Ascending aorta (tissue), 2 donors: Measurements from ENCODE around the gene ZNF184. TPM values are rescaled to one million over a fixed set of nuclear protein-coding genes. Genes with fewer than 3 reads are reported as not detected.

ENCODE experiments used
- DNase-seq, 2 donors: peaks; one replicate each; pipeline ENCODE4 v3.0.0-alpha.2; 2019; ENCODE audit warnings: low spot score in 2 of 2
- H3K27ac ChIP-seq, 2 donors: fragments of 200-600 bp; sonication (generic); one replicate each; pipeline ENCODE4 v1.5.1; 2016 to 2017; ENCODE audit warnings: mild to moderate bottlenecking in 1 of 2
- H3K27me3 ChIP-seq: fragments of 200-600 bp; sonication (generic); one replicate; pipeline ENCODE4 v1.5.1; 2017
- H3K36me3 ChIP-seq, 2 donors: fragments of 200-600 bp; sonication (generic); one replicate each; pipeline ENCODE4 v1.5.1; 2016
- H3K4me1 ChIP-seq, 2 donors: fragments of 200-600 bp; sonication (generic); one replicate each; pipeline ENCODE4 v1.5.1; 2016 to 2017; ENCODE audit warnings: mild to moderate bottlenecking in 1 of 2
- H3K4me3 ChIP-seq, 2 donors: fragments of 200-600 bp; sonication (generic); one replicate each; pipeline ENCODE4 v1.5.1; 2016 to 2017; ENCODE audit warnings: mild to moderate bottlenecking in 1 of 2
- H3K9me3 ChIP-seq, 2 donors: fragments of 200-600 bp; sonication (generic); one replicate each; pipeline ENCODE4 v1.5.1; 2016
- intact Hi-C: fragments of 100-400 bp; cut with DNase I; formaldehyde crosslinking; loops from one replicate; pipeline ENCODE4 v1.15.1; 2023
- total RNA-seq: library from RNA; depleted of rRNA; stranded (reverse); fragments of >200 nt; gene quantifications from one replicate; pipeline ENCODE4 v1.1.0, GENCODE V29; 2016
- TF ChIP-seq, protein P1 (sequence below), 3 experiments: fragments of 200-600 bp in 2 of 3; fragments of 450-650 bp in 1 of 3; sonication (generic) in 2 of 3; IDR thresholded peaks; one replicate each; pipeline ENCODE4 v1.5.1; 2016 to 2019; ENCODE audit warnings: antibody characterized with exemption in 3 of 3, mild to moderate bottlenecking in 1 of 3, moderate library complexity in 1 of 3

Gene ZNF184
- total RNA-seq, 1 donor from 2014 or later, result 2.1 TPM

DNA sequence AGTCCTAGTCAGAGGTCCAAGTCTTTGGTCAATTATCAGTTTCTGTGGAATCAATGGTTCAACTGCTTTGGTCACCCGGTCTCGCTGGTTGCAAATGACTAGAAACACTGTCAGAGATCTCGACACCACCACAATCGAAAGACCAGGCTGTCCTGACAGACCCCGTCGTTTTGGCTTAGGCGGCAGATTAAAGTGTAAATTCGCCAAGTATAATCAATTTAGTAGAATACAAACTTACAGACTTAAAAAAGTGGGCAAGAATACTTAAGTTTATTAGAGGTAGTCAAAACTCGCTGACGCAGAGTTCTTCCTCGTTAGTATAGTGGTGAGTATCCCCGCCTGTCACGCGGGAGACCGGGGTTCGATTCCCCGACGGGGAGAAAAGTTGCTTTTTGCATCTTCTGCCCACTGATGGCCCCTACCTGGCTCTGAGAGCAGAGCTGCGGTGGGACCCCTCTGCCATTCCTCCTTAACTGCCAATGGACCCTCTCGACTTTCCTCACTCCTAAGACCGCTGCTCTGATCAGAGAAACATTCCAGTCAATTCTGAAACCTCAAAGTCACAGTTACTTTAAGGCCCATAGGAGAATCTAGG, 30.6 kb upstream of the ZNF184 start:
- H3K27ac ChIP-seq, result peak overlapping the region in 1 of 2 donors; percentile 31
- intact Hi-C loops, result loop anchor here (2.0 to 10.0 kb wide), 6 partner anchors 15 to 1441 kb away; no protein-coding TSS in a partner anchor
- DNase-seq, result peak in 1 of 2 donors; percentile 78

DNA sequence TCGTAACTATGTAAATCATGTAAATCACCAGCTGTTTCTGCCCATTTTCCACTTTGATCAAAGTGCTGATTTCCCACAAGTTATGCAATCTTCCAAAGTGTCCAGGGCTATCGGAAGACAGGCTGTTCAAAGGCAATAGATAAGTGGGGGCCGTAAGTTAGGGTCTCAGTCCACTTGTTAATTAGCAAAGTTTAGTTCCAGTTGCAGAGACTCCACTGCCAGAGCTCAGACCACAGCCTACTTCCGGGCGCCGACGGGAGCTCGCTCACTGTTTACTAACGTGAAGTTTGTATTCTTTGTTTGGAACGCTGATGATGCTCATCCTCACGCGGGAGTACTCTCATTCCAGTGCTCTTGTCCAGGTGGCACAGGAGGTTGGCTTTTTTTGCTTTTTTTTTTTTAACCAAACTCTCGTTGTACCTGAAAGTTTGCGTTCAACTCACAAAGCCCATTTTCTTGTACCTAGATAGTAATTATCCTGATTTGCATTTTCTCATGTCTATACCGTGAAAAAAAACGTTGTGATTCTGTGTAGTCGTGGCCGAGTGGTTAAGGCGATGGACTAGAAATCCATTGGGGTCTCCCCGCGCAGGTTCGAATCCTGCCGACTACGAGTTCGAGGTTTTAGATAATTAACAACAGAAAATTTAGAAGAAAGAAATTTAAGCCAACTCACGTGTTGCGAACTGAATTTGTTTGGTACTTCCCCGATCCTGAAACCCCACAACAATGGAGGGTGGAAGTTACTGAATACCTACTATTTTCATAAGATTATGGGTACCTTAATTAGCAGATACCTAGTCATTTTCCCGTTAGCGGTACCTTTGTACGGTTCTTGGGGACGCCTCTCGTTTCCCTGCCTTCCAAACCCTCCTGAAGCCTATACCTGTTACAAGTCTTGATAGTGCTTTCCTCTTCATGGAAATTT, 29.9 kb upstream of the ZNF184 start:
- Histone ChIP-seq H3K27me3 (no peaks in the 10 kb centered on the region), H3K36me3 (no peaks in the 10 kb centered on the region), H3K4me1 (no peaks in the 10 kb centered on the region), H3K27ac (peak overlapping the region in 1 of 2 donors; percentile 31), H3K4me3 (peak overlapping the region; percentile 49 to 59), H3K9me3 (no peaks in the 10 kb centered on the region)
- TF ChIP-seq, protein P1, sequence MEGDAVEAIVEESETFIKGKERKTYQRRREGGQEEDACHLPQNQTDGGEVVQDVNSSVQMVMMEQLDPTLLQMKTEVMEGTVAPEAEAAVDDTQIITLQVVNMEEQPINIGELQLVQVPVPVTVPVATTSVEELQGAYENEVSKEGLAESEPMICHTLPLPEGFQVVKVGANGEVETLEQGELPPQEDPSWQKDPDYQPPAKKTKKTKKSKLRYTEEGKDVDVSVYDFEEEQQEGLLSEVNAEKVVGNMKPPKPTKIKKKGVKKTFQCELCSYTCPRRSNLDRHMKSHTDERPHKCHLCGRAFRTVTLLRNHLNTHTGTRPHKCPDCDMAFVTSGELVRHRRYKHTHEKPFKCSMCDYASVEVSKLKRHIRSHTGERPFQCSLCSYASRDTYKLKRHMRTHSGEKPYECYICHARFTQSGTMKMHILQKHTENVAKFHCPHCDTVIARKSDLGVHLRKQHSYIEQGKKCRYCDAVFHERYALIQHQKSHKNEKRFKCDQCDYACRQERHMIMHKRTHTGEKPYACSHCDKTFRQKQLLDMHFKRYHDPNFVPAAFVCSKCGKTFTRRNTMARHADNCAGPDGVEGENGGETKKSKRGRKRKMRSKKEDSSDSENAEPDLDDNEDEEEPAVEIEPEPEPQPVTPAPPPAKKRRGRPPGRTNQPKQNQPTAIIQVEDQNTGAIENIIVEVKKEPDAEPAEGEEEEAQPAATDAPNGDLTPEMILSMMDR (IDR thresholded peaks at IDR 0.05), result no peak
- intact Hi-C loops, result loop anchor here (2.0 to 10.0 kb wide), 6 partner anchors 16 to 1442 kb away; no protein-coding TSS in a partner anchor
- peak; percentile 29 to 74 for DNase-seq

More for the DNA sequence above, 30.6 kb upstream of the ZNF184 start:
- Histone ChIP-seq H3K4me1 (no peaks in the 10 kb centered on the region), H3K9me3 (no peaks in the 10 kb centered on the region), H3K4me3 (peak overlapping the region; percentile 49 to 59), H3K27me3 (no peaks in the 10 kb centered on the region), H3K36me3 (no peaks in the 10 kb centered on the region)
- TF ChIP-seq, protein P1 (IDR thresholded peaks at IDR 0.05), result no peak

DNA sequence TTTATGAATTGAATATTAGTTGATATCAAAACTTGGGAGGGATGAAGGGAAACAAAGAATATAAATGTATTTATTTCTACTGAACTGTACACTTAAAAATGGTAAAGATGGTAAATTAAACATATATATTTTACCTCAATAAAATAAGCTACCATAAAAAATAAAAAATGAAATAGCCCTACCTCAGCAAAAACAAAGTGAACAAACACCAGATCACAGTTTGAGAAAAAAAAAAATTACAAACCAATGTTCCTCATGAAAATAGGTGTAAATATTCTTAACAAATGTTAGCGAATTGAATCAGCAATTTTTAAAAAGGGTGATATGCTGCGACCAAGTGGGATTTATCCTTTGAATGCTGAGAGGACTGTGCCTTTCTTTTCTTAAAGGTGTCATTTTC, 28.3 kb upstream of the ZNF184 start:
- DNase-seq, result no peak

DNA sequence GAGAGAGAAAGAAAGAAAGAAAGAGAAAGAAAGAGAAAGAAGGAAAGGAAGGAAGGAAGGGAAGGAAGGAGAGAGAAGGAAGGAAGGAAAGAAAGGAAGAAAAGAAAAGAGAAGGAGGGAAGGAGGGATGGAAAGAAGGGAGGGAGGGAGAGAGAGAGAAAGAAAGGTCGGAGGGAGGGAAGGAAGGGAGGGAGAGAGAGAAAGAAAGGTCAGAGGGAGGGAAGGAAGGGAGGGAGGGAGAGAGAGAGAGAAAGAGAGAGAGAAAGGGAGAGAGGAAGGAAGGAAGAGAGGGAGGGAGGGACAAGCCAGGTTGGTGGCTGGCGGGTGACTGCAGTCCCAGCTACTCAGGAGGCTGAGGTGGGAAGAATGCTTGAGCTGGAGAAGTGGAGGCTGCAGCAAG, 27.3 kb upstream of the ZNF184 start:
- no peaks in the 10 kb centered on the region for H3K27me3 ChIP-seq
- no peak overlapping the region for H3K4me3 ChIP-seq
- H3K4me1 ChIP-seq, result no peaks in the 10 kb centered on the region
- H3K27ac ChIP-seq, result no peak overlapping the region
- TF ChIP-seq, protein P1 (IDR thresholded peaks at IDR 0.05), result no peak
- no peaks in the 10 kb centered on the region for H3K36me3 ChIP-seq
- no peak for DNase-seq
- intact Hi-C loops, result loop anchor here (5.0 to 10.0 kb wide), 4 partner anchors 252 to 1445 kb away; no protein-coding TSS in a partner anchor
- no peaks in the 10 kb centered on the region for H3K9me3 ChIP-seq

More for the DNA sequence above, 28.3 kb upstream of the ZNF184 start:
- TF ChIP-seq, protein P1 (IDR thresholded peaks at IDR 0.05), result no peak
- H3K9me3 ChIP-seq, result no peaks in the 10 kb centered on the region
- H3K27ac ChIP-seq, result no peak overlapping the region
- intact Hi-C loops, result loop anchor here (5.0 to 10.0 kb wide), 4 partner anchors 251 to 1444 kb away; no protein-coding TSS in a partner anchor
- no peaks in the 10 kb centered on the region for H3K4me1 ChIP-seq
- no peaks in the 10 kb centered on the region for H3K27me3 ChIP-seq
- no peak overlapping the region for H3K4me3 ChIP-seq
- H3K36me3 ChIP-seq, result no peaks in the 10 kb centered on the region

DNA sequence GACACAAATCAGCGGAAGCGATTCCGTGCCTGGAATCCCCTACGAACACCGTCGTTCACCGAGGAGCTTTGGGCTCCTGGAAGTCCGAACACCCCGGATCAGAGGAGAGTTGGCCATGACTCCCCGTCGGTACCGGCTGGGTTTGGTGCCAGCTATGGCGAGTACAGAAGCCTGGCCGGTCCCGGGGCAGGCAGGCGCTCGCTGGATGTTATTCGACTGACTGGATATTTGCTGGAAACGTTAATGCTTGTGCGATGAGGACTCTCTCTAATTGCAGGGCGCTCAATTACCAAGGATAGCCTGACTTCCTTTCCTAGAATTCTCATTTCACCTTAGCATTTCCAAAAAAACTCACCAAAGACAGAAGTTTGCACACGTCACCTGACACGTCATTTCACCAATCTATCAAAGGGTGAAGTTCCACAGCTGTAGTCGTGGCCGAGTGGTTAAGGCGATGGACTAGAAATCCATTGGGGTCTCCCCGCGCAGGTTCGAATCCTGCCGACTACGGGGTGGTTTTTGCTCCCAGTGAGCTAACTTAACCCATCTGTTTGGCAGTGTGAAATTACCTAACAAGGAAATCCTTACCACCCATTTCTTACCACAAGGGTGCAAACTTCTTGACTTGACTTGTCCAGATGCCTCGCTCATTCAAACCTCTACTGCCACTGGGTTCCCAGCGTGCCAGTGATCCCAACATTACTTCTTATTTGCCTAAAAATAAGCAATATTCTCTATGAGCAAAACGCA, 22.7 kb upstream of the ZNF184 start:
- H3K9me3 ChIP-seq, result no peaks in the 10 kb centered on the region
- peak overlapping the region; percentile 49 to 63 for H3K4me3 ChIP-seq
- H3K27me3 ChIP-seq, result no peaks in the 10 kb centered on the region
- DNase-seq, result peak in 1 of 2 donors; percentile 79
- H3K4me1 ChIP-seq, result no peaks in the 10 kb centered on the region
- H3K27ac ChIP-seq, result peak overlapping the region; percentile 44 to 52
- intact Hi-C loops, result no loop called here
- TF ChIP-seq, protein P1 (IDR thresholded peaks at IDR 0.05), result peak in 1 of 3 experiments; percentile 8
- H3K36me3 ChIP-seq, result no peaks in the 10 kb centered on the region
